ENCODE data around the gene KIAA1614.

GRCh38 chr1:180970333-180971079 lies 57.8 kb downstream of the KIAA1614 start:
- TF ChIP-seq CTCF (IDR thresholded peaks at IDR 0.05) (no peak), POLR2A (IDR thresholded peaks at IDR 0.05) (no peak)

Measured in vagina (tissue), 2 donors.